Umbilical cord (tissue), 1 donor: Measurements from ENCODE around the gene HSFX2. TPM values are rescaled to one million over a fixed set of nuclear protein-coding genes. Genes with fewer than 3 reads are reported as not detected.

Experiments
- total RNA-seq: library from RNA; depleted of rRNA; stranded (reverse); fragments of >200 nt; gene quantifications from one replicate; pipeline ENCODE4 v1.2.3, GENCODE V29; 2014; ENCODE audit warnings: low replicate concordance; ENCODE audit not compliant: insufficient read depth

The HSFX2 gene
- total RNA-seq, 1 donor from 2014 or later: 0.96 TPM

Other genes starting within 250 kb of the HSFX2 start
- gene IDS, start 90.0 kb downstream of the HSFX2 start, total RNA-seq: 43.6 TPM
- 6.3 TPM for gene EOLA1, start 54.3 kb downstream of the HSFX2 start, total RNA-seq
- not detected for gene HSFX3, start 45.4 kb downstream of the HSFX2 start, total RNA-seq
- not detected for gene MAGEA9B, start 7.9 kb downstream of the HSFX2 start, total RNA-seq
- gene TMEM185A, start 36.5 kb upstream of the HSFX2 start, total RNA-seq: 28.4 TPM
- not detected for gene MAGEA11, start 116.7 kb upstream of the HSFX2 start, total RNA-seq
- gene HSFX1, start 178.8 kb upstream of the HSFX2 start, total RNA-seq: 3.9 TPM
- gene MAGEA9, start 186.6 kb upstream of the HSFX2 start, total RNA-seq: not detected